ENCODE results near the gene NDN. TPM values are rescaled to one million over a fixed set of nuclear protein-coding genes. Genes with fewer than 3 reads are reported as not detected.
"Not testable (repeated sequence)": the region's sequence is repeated elsewhere in the genome, so short reads cannot be mapped to it uniquely, and the experiment has no call there.

The NDN gene
- 1 to 10 TPM; 2.4 to 2.9 TPM for total RNA-seq

- ChIA-PET CTCF (no interaction called here), POLR2A (no interaction called here)
- H3K27me3 Mint-ChIP-seq = no peaks in the 10 kb centered on the region
- H3K4me1 Mint-ChIP-seq = no peaks in the 10 kb centered on the region
- H3K4me3 Mint-ChIP-seq = peak within 1 kb of the TSS; percentile 34
- H3K36me3 Mint-ChIP-seq (ENCODE audit: low read depth) = no peaks in the 10 kb centered on the region
- H3K9me3 Mint-ChIP-seq = peaks cover 5% of the 10 kb centered on the region
- DNase-seq = no peak
- peak within 1 kb of the TSS; percentile 43 for H3K27ac Mint-ChIP-seq
Measured at GRCh38 chr15:23687143-23687470, at the start of gene NDN. NDN (minus strand) TSS chr15:23687305; CDS start chr15:23687217, 88 bp downstream.

GRCh38 chr15:23736033-23736673 is 49.0 kb upstream of the NDN start:
- Mint-ChIP-seq H3K27me3 (no peaks in the 10 kb centered on the region), H3K9me3 (peaks cover 17% of the 10 kb centered on the region), H3K27ac (no peak overlapping the region), H3K4me1 (no peaks in the 10 kb centered on the region), H3K36me3 (ENCODE audit: low read depth) (no peaks in the 10 kb centered on the region), H3K4me3 (no peak overlapping the region)
- CTCF ChIA-PET = no interaction called here
- POLR2A ChIA-PET = no interaction called here
- no peak for DNase-seq

DNA sequence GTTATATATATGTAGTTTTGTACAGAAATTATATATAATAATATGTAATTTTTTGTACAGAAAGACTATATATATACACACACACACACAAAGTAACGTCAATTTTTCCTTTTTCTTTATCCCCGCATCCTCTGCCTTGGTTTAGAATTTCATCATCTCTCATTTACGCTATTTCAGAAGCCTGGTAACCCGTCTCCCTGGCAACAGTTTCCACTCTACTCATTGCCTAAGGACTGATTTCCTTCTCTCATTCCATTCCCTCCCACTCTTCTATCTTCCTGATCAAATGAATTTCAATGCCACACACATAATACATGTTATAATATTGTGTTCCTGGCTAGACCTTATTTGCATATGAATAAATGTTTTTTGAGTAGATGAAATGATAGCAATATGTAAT is 47.8 kb upstream of the NDN start:
- POLR2A ChIA-PET = no interaction called here
- no peaks in the 10 kb centered on the region for H3K4me1 Mint-ChIP-seq
- CTCF ChIA-PET = no interaction called here
- no peaks in the 10 kb centered on the region for H3K27me3 Mint-ChIP-seq
- H3K4me3 Mint-ChIP-seq = no peak overlapping the region
- peaks cover 12% of the 10 kb centered on the region for H3K9me3 Mint-ChIP-seq
- H3K27ac Mint-ChIP-seq = no peak overlapping the region
- H3K36me3 Mint-ChIP-seq (ENCODE audit: low read depth) = no peaks in the 10 kb centered on the region
- DNase-seq = no peak

DNA sequence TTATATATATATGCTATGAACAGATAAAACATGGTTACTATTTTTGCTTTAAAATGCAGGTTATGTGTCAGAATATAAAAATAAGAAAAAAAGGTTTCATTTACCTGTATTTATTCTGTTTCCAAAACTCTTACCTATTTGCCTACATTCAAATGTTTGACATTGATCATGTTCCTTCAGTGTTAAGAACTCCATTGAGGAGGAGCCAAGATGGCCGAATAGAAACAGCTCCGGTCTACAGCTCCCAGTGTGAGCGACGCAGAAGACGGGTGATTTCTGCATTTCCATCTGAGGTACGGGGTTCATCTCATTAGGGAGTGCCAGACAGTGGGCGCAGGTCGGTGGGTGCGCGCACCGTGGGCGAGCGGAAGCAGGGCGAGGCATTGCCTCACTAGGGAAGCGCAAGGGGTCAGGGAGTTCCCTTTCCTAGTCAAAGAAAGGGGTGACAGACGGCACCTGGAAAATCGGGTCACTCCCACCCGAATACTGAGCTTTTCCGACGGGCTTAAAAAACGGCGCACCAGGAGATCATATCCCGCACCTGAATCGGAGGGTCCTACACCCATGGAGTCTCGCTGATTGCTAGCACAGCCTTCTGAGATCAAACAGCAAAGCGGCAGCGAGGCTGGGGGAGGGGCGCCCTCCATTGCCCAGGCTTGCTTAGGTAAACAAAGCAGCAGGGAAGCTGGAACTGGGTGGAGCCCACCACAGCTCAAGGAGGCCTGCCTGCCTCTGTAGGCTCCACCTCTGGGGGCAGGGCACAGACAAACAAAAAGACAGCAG is 27.0 kb upstream of the NDN start:
- H3K36me3 Mint-ChIP-seq (ENCODE audit: low read depth); H3K4me3 Mint-ChIP-seq; H3K4me1 Mint-ChIP-seq; POLR2A ChIA-PET; H3K27me3 Mint-ChIP-seq; H3K27ac Mint-ChIP-seq; DNase-seq; CTCF ChIA-PET: not testable (repeated sequence)
- H3K9me3 Mint-ChIP-seq = peaks cover 11% of the 10 kb centered on the region

DNA sequence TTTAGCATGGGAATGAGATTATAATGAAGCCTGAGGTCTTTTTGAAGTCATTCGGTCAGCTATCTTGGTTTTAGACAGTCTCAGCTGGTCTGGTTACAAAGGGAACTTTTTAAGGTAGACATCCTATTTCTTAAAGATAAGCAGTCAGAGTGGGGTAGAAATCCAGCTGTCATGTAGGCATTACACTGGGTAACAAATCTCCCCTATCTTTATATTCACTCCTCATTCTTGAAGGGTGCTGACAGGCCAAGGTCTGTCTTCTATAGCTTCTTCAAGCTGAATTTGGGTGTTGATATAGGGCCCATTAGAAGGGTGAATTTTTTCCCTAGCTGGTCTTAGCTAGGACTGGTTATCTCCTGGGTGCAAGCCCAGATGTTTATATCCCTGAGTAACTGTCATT is 21.2 kb upstream of the NDN start:
- POLR2A ChIA-PET = no interaction called here
- peaks cover 20% of the 10 kb centered on the region for H3K9me3 Mint-ChIP-seq
- CTCF ChIA-PET = no interaction called here
- no peak overlapping the region for H3K4me3 Mint-ChIP-seq
- DNase-seq = no peak
- H3K27me3 Mint-ChIP-seq = no peaks in the 10 kb centered on the region
- no peaks in the 10 kb centered on the region for H3K4me1 Mint-ChIP-seq
- H3K36me3 Mint-ChIP-seq (ENCODE audit: low read depth) = no peaks in the 10 kb centered on the region
- H3K27ac Mint-ChIP-seq = no peak overlapping the region

DNA sequence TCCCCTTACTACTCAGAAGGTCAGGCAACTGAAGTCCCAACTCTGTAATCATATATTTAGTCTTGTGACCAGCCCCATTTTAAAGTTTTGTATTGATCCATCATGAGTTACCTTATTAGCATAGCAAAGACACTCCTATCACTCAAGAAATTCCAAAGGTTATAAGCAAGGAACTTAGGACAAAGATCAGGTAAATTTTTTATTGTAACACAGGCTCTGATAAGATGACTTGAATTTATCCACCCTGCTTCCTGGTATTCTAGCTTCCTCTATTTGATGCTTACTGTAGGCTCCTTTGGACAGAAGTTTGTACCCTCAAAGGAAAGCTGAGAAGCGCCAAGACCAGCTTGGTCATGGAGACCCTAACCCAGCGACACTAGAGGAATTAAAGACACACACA is 8.2 kb upstream of the NDN start:
- H3K27me3 Mint-ChIP-seq = no peaks in the 10 kb centered on the region
- ChIA-PET POLR2A (no interaction called here), CTCF (no interaction called here)
- DNase-seq = no peak
- H3K27ac Mint-ChIP-seq = no peak overlapping the region
- H3K4me3 Mint-ChIP-seq = no peak overlapping the region
- H3K36me3 Mint-ChIP-seq (ENCODE audit: low read depth) = no peaks in the 10 kb centered on the region
- no peaks in the 10 kb centered on the region for H3K4me1 Mint-ChIP-seq
- H3K9me3 Mint-ChIP-seq = peaks cover 11% of the 10 kb centered on the region

- H3K27ac Mint-ChIP-seq = no peak overlapping the region
- no peaks in the 10 kb centered on the region for H3K27me3 Mint-ChIP-seq
- ChIA-PET CTCF (no interaction called here), POLR2A (no interaction called here)
- H3K36me3 Mint-ChIP-seq (ENCODE audit: low read depth) = no peaks in the 10 kb centered on the region
- H3K9me3 Mint-ChIP-seq = peaks cover 11% of the 10 kb centered on the region
- H3K4me1 Mint-ChIP-seq = no peaks in the 10 kb centered on the region
- DNase-seq = no peak
- no peak overlapping the region for H3K4me3 Mint-ChIP-seq
Measured at GRCh38 chr15:23694592-23694991, 7.5 kb upstream of the NDN start.

DNA sequence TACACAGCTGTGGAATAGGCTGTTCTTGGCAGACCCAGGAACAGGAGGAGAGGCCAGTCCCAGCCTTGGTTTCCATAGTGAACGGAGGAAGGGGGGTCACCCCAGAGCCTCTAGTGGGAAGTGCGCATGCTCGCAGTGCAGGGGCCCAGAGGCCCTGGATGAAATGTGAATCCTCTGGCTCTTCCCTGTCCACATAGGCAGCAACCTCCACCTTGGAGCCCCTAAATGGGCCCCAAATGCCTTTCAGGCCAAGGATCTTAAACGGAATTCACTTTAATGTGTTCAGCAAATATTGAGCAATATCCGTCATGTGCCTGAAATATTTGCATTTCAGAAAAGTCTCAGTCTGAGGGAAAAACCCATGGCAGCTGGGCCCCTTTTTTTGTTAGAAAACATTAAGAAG is 3.3 kb upstream of the NDN start:
- H3K9me3 Mint-ChIP-seq = peaks cover 10% of the 10 kb centered on the region
- H3K4me3 Mint-ChIP-seq = no peak overlapping the region
- ChIA-PET POLR2A (no interaction called here), CTCF (no interaction called here)
- no peak for DNase-seq
- H3K36me3 Mint-ChIP-seq (ENCODE audit: low read depth) = no peaks in the 10 kb centered on the region
- no peaks in the 10 kb centered on the region for H3K4me1 Mint-ChIP-seq
- H3K27me3 Mint-ChIP-seq = no peaks in the 10 kb centered on the region
- H3K27ac Mint-ChIP-seq = no peak overlapping the region

DNA sequence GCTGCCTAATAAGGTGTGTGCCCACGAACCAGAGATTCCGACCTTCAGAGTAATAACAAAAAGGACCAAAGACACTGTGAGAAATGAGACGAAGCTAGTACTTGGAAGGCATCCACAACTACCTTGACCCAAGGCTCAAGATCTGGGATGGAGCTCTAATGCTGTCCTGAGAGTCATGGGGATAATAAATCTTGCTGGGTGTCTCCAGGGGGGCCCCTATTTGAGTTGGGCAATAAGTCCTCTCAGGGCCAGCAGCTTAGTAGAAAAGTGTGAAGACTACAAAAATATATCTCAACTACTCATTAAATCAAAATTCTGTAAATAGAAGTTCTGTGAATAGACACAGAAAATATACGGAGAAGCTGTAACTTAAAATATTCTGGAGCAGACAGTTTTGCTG is 2.9 kb upstream of the NDN start:
- Mint-ChIP-seq H3K4me1 (no peaks in the 10 kb centered on the region), H3K4me3 (no peak overlapping the region), H3K36me3 (ENCODE audit: low read depth) (no peaks in the 10 kb centered on the region), H3K9me3 (peaks cover 10% of the 10 kb centered on the region), H3K27ac (no peak overlapping the region), H3K27me3 (no peaks in the 10 kb centered on the region)
- ChIA-PET POLR2A (no interaction called here), CTCF (no interaction called here)
- no peak for DNase-seq

DNA sequence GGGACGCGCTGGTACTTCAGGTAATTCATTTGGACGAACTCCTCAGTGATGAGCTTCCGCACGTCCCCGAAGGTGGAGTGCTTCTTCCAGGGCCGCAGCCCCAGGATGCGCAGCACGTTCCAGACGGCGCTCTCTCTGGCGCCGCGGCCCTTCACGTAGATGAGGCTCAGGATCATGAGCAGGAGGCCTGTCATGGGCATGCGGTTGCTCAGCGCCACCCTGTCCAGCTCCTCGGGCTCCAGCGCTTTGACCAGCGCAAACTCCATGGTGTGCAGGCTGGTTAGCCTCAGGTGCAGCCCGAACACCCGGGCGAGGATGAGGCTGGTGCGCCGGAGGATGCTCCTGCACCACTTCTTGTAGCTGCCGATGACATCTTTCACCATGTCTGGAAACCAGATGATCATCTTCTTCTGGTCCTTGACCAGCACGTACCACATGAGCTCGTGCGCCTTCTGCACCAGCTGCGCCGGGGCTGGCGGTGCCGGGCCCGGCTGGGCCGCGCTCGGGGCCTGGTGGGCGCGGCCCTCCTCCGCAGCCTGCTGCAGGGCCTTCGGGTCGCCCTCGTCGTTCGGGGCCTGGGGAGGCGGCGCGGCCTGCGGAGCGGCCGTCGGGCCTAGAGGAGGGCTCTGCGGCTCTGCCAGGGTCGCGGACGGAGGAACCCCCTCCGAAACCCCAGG is 501 bp downstream of the NDN start:
- Mint-ChIP-seq H3K27ac (no peak overlapping the region), H3K27me3 (no peaks in the 10 kb centered on the region), H3K36me3 (ENCODE audit: low read depth) (no peaks in the 10 kb centered on the region), H3K9me3 (peaks cover 5% of the 10 kb centered on the region), H3K4me3 (peak overlapping the region; percentile 10), H3K4me1 (no peaks in the 10 kb centered on the region)
- no peak for DNase-seq
- CTCF ChIA-PET = no interaction called here
- POLR2A ChIA-PET = no interaction called here

DNA sequence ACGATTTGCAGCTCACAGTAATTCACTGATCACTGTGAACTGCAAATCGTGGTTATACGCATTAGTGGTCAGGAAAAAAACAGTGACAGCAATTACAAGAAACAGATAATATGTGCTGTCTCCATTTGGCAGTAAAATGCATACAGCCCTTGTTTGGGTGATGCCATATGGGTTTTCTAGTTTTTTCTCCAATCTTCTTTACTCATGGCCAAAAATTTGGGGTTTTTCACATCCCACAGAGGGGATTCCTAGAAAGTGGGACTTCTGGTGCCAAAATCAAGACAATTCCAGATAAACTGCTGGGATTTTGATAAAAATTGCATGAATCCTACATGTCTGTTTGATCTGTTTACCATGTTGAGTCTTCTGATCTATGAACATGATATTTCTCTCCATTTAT is 15.6 kb downstream of the NDN start:
- Mint-ChIP-seq H3K9me3 (no peaks in the 10 kb centered on the region), H3K27ac (no peak overlapping the region), H3K36me3 (ENCODE audit: low read depth) (no peaks in the 10 kb centered on the region), H3K27me3 (no peaks in the 10 kb centered on the region), H3K4me3 (no peak overlapping the region), H3K4me1 (no peaks in the 10 kb centered on the region)
- DNase-seq = no peak
- ChIA-PET CTCF (no interaction called here), POLR2A (no interaction called here)

GRCh38 chr15:23670970-23671369 is 16.1 kb downstream of the NDN start:
- Mint-ChIP-seq H3K4me1 (no peaks in the 10 kb centered on the region), H3K27me3 (no peaks in the 10 kb centered on the region), H3K27ac (no peak overlapping the region), H3K36me3 (ENCODE audit: low read depth) (no peaks in the 10 kb centered on the region), H3K9me3 (no peaks in the 10 kb centered on the region), H3K4me3 (no peak overlapping the region)
- CTCF ChIA-PET = no interaction called here
- DNase-seq = no peak
- POLR2A ChIA-PET = no interaction called here

GRCh38 chr15:23663232-23663631 is 23.9 kb downstream of the NDN start:
- no peak for DNase-seq
- Mint-ChIP-seq H3K4me3 (no peak overlapping the region), H3K9me3 (no peaks in the 10 kb centered on the region), H3K36me3 (ENCODE audit: low read depth) (no peaks in the 10 kb centered on the region), H3K27me3 (no peaks in the 10 kb centered on the region), H3K27ac (no peak overlapping the region), H3K4me1 (no peaks in the 10 kb centered on the region)
- CTCF ChIA-PET = no interaction called here
- POLR2A ChIA-PET = no interaction called here

Data from activated CD4-positive, alpha-beta T cell treated with anti-CD3 and anti-CD28 coated beads, Interleukin-2, amount 10 ng/mL, durations not matched to agents 7 days and 5 days (primary cell).